Measurements from ENCODE around the gene USP40. TPM values are rescaled to one million over a fixed set of nuclear protein-coding genes. Genes with fewer than 3 reads are reported as not detected.

Gene USP40
- total and polyA plus RNA-seq, 2 of the 8 experiments (the other 6 are each of a cell fraction or from before 2014, with no cell fraction given) = 12.0 to 15.7 TPM

- no peak for TF ChIP-seq FOSL1 (IDR thresholded peaks at IDR 0.05; ENCODE audit: insufficient read depth, low read depth, low read length)
- no peak for TF ChIP-seq TEAD4 (IDR thresholded peaks at IDR 0.05; ENCODE audit: low read depth, low read length)
- TF ChIP-seq KDM1A (IDR thresholded peaks at IDR 0.05; ENCODE audit: borderline replicate concordance, low read length) = no peak
These were observed 102.5 kb downstream of the USP40 start (continued) for GRCh38 chr2:233464056-233464455.
